Keratinocyte (primary cell): ENCODE data around the gene NCK1.

Source experiments
- EZH2 ChIP-seq: IDR thresholded peaks from one replicate; pipeline ENCODE4 v1.6.1; 2012; ENCODE audit warnings: inconsistent platforms, mild to moderate bottlenecking, low read length, moderate library complexity
- TF ChIP-seq, protein P1 (sequence below), 3 experiments: IDR thresholded peaks in 1 of 3; conservative IDR thresholded peaks in 1 of 3; optimal IDR thresholded peaks in 1 of 3; 2 replicates in 2 of 3; 3 replicates in 1 of 3; pipeline versions ENCODE3 to v1.5.1; 2011; ENCODE audit warnings: low read length in 3 of 3, mild to moderate bottlenecking in 3 of 3, moderate library complexity in 2 of 3, control low read depth in 1 of 3, inconsistent platforms in 1 of 3; ENCODE audit not compliant: insufficient read depth in 2 of 3; ENCODE audit errors: extremely low read depth in 1 of 3

DNA sequence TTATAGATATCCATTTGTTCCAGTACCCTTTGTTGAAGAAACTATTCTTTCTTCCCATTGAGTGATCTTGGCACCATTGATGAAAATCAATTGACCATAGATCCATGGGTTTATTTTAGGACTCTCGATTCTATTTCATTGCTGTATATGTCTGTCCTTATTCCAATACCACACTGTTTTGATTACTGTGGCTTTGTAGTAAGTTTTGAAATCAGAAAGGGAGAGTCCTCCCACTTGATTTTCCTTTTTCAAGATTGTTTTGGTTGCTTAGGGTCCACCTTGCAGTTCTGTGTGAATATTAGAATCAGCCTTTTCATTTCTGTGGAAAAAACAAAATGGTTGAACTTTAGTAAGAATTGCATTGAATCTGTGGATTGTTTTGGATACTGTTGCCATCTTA lies 75.2 kb downstream of the NCK1 start:
- TF ChIP-seq, protein P1, sequence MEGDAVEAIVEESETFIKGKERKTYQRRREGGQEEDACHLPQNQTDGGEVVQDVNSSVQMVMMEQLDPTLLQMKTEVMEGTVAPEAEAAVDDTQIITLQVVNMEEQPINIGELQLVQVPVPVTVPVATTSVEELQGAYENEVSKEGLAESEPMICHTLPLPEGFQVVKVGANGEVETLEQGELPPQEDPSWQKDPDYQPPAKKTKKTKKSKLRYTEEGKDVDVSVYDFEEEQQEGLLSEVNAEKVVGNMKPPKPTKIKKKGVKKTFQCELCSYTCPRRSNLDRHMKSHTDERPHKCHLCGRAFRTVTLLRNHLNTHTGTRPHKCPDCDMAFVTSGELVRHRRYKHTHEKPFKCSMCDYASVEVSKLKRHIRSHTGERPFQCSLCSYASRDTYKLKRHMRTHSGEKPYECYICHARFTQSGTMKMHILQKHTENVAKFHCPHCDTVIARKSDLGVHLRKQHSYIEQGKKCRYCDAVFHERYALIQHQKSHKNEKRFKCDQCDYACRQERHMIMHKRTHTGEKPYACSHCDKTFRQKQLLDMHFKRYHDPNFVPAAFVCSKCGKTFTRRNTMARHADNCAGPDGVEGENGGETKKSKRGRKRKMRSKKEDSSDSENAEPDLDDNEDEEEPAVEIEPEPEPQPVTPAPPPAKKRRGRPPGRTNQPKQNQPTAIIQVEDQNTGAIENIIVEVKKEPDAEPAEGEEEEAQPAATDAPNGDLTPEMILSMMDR (optimal IDR thresholded peaks at IDR 0.05 in 1 of 3, IDR thresholded peaks at IDR 0.05 in 1 of 3, conservative IDR thresholded peaks at IDR 0.05 in 1 of 3; ENCODE audit: extremely low read depth in 1 of 3, insufficient read depth in 2 of 3, low read length in 3 of 3), result no peak
- no peak for TF ChIP-seq EZH2
